ENCODE data around the gene CPEB3.
"Not testable (repeated sequence)": the region's sequence is repeated elsewhere in the genome, so short reads cannot be mapped to it uniquely, and the experiment has no call there.

The CPEB3 gene

GRCh38 chr10:92218569-92218968 is 72.3 kb downstream of the CPEB3 start:
- H3K4me3 ChIP-seq (replicated peaks; ENCODE audit: low read depth, low read length): no peak overlapping the region
- DNase-seq (ENCODE audit: extremely low read depth, low read depth): no peak
- no peak for TF ChIP-seq CTCF (IDR thresholded peaks at IDR 0.05; ENCODE audit: low read depth, low read length, missing control alignments)

GRCh38 chr10:92216608-92217007 is 74.3 kb downstream of the CPEB3 start:
- H3K4me3 ChIP-seq (replicated peaks; ENCODE audit: low read depth, low read length); DNase-seq (ENCODE audit: extremely low read depth, low read depth): not testable (repeated sequence)

GRCh38 chr10:92215222-92215621 is 75.7 kb downstream of the CPEB3 start:
- not testable (repeated sequence) for DNase-seq (ENCODE audit: extremely low read depth, low read depth)

DNA sequence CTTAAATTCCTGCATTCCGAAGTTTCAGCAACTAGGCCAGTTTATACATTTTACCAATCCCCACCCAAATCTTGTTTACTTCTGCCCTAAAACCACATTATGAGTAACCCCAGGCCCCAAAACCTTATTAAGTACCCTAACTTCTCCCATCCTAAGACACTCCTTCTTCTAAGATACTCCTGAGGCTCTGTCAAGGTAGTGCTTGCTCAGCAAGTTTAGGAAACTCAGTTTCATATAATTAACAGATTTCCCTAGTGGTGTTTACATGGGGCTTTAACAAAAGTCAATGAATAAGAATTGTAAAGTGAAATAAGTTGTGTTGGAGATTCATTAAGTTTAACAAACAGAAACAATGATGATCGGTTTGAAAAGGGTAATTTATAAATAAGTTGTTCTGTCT is 77.8 kb downstream of the CPEB3 start:
- DNase-seq (ENCODE audit: extremely low read depth, low read depth): no peak
- no peak for TF ChIP-seq CTCF (IDR thresholded peaks at IDR 0.05; ENCODE audit: low read depth, low read length, missing control alignments)
- no peak overlapping the region for H3K4me3 ChIP-seq (replicated peaks; ENCODE audit: low read depth, low read length)

More at GRCh38 chr10:92215222-92215621, 75.7 kb downstream of the CPEB3 start:
- not testable (repeated sequence) for H3K4me3 ChIP-seq (replicated peaks; ENCODE audit: low read depth, low read length)

DNA sequence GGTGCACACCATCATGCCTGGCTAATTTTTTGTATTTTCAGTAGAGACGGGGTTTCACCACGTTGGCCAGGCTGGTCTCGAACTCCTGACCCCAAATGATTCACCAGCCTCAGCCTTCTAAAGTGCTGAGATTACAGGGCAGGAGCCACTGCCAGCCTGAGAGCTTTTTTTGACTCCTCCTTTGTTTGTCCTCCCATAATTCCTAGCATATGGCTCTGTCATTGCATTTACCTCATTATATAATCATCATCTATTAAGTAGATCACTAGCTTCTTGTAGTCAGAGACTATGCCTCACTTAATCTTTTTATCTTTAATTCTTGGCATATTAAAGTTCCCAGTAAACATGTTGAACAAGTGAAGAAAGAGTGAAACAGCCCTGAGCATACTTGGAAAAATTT is 82.1 kb downstream of the CPEB3 start:
- no peak for TF ChIP-seq CTCF (IDR thresholded peaks at IDR 0.05; ENCODE audit: low read depth, low read length, missing control alignments)
- DNase-seq (ENCODE audit: extremely low read depth, low read depth): no peak
- H3K4me3 ChIP-seq (replicated peaks; ENCODE audit: low read depth, low read length): no peak overlapping the region

DNA sequence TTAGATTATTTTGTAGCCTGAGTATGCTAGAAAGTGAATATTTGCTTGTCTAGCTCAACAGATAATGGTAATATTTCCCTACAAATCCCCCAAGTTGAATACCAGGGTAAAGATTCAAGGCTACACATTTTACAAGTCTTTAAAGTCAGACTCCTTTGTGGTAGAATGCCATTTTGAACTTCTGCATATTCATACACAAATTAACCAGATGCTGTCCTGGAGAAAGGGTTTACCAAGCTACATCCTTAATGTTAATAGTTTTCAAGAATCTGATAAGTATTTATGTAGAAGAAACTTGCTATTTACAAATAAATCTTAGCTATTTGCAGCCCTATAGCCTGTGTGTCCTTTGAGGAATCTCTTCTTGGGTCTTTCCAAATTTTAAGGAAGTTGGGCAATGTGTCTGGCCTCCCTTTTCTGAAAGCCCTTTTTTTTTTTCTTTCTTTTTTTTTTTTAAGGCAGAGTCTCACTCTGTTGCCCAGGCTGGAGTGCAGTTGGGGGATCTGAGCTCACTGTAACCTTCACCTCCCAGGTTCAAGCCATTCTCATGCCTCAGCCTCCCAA is 82.6 kb downstream of the CPEB3 start:
- no peak for DNase-seq (ENCODE audit: extremely low read depth, low read depth)
- no peak for TF ChIP-seq CTCF (IDR thresholded peaks at IDR 0.05; ENCODE audit: low read depth, low read length, missing control alignments)
- H3K4me3 ChIP-seq (replicated peaks; ENCODE audit: low read depth, low read length): no peak overlapping the region

DNA sequence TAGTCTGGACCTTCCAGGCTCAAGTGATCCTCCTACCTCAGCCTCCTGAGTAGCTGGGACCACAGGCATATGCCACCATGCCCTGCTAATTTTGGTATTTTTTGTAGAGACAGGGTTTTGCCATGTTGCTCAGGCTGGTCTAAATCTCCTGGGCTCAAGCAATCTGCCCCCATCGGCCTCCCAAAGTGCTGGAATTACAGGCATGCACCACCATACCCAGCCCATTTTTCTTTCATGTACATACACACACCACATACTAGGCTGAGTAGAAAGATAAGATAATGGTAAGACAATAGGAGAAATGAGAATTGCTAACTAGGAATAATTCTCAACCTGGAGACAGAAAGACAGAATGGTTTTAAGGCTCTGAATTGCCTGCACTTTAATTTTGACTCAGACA is 83.8 kb downstream of the CPEB3 start:
- H3K4me3 ChIP-seq (replicated peaks; ENCODE audit: low read depth, low read length): no peak overlapping the region
- no peak for TF ChIP-seq CTCF (IDR thresholded peaks at IDR 0.05; ENCODE audit: low read depth, low read length, missing control alignments)
- DNase-seq (ENCODE audit: extremely low read depth, low read depth): no peak

DNA sequence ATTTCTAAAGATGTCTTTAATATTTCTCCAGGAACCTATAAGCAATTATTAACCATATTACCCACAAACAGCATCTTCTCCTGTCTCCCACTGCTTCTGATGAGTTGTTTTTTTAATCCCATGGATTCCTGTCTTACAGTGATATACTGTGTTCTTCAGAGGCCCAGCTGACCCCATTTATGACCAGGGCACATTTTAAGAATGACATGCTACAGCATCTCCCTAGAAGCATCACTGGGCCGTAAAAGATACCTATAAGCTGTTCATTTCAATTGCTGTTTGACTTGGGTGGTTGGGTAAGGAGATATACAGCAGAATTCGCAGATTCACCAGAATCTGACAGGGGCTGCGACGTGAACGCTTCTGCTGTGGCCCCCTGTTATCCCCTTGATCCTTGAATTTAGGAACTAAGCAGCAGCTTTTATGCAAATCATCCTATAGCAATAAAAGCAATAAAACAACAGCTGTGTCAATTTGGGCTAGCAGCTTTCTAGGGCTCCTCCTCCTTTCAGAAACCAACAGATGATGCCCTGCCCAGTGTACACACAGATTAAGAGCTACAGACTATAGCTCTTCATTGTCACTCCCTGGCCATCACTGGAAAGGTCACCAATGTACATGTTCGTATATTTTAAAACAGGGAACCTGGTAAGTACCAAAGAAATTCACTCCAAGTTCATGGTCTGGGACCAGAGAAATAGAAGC is 86.8 kb downstream of the CPEB3 start:
- no peak for DNase-seq (ENCODE audit: extremely low read depth, low read depth)
- TF ChIP-seq CTCF (IDR thresholded peaks at IDR 0.05; ENCODE audit: low read depth, low read length, missing control alignments): no peak
- H3K4me3 ChIP-seq (replicated peaks; ENCODE audit: low read depth, low read length): no peak overlapping the region
